Measurements from ENCODE around the gene TNS1. TPM values are rescaled to one million over a fixed set of nuclear protein-coding genes. Genes with fewer than 3 reads are reported as not detected.

TNS1 gene
- total and polyA plus RNA-seq, 10 of the 15 experiments (the other 5 are each of a cell fraction or from before 2014, with no cell fraction given): 0.05 to 0.44 TPM; not detected in 8

- TF ChIP-seq NFIC (IDR thresholded peaks at IDR 0.05; ENCODE audit: low read depth, low read length) (no peak), SKIL (IDR thresholded peaks at IDR 0.05; ENCODE audit: low read depth, poor library complexity, severe bottlenecking) (no peak), MEF2B (IDR thresholded peaks at IDR 0.05; ENCODE audit: partially characterized antibody, poor library complexity, severe bottlenecking) (no peak)
Observed at GRCh38 chr2:218013289-218013688, 10.5 kb upstream of the TNS1 start (continued).

GRCh38 chr2:218012284-218012683, 9.5 kb upstream of the TNS1 start:
- no peak for DNase-seq (ENCODE audit: low read depth, low spot score)
- H3K36me3 ChIP-seq (ENCODE audit: control insufficient read depth in 2 of 2, insufficient read depth in 2 of 2, low read length in 1 of 2): no peaks in the 10 kb centered on the region
- no peaks in the 10 kb centered on the region for H3K9me3 ChIP-seq (replicated peaks; ENCODE audit: control insufficient read depth, insufficient read depth, low read length)
- ChIA-PET POLR2A (no interaction called here), CTCF (no interaction called here), RAD21 (ENCODE audit: unreplicated experiment) (no interaction called here), SMC1A (ENCODE audit: uncharacterized antibody, unreplicated experiment) (no interaction called here)
- H3K27me3 ChIP-seq (replicated peaks in 1 of 2; ENCODE audit: control insufficient read depth in 2 of 2, insufficient read depth in 2 of 2, low read length in 1 of 2): peaks cover 6 to 16% of the 10 kb centered on the region in 2 experiments
- no peaks in the 10 kb centered on the region for H3K4me1 ChIP-seq (ENCODE audit: control insufficient read depth, insufficient read depth, low read length)
- no peak for FAIRE-seq
- H4K20me1 ChIP-seq (ENCODE audit: control insufficient read depth, insufficient read depth): no peaks in the 10 kb centered on the region; the same call in 1 of the 2 replicates
- no peak overlapping the region for H3K4me3 ChIP-seq
- no peak overlapping the region for H2AFZ ChIP-seq (ENCODE audit: control insufficient read depth, low read depth, low read length)
- BruUV-seq (replicated peaks): no TSS peak
- ATAC-seq: no peak
- H3K79me2 ChIP-seq (ENCODE audit: control insufficient read depth, insufficient read depth, low read length): no peaks in the 10 kb centered on the region
- 27% methylated on average over 1 of the region's 1 CpG for WGBS (ENCODE audit: insufficient coverage, insufficient replicate concordance, low lambda C conversion rate, missing lambda C conversion rate)
- H3K27ac ChIP-seq (ENCODE audit: control insufficient read depth, insufficient read depth): no peak overlapping the region
- H3K4me2 ChIP-seq (ENCODE audit: control insufficient read depth, insufficient read depth): no peak overlapping the region
- H3K9ac ChIP-seq (ENCODE audit: control insufficient read depth, insufficient read depth, low read length): no peak overlapping the region
- in situ Hi-C loops (cut with MboI) (no loop called here), intact Hi-C loops (cut with micrococcal nuclease; ENCODE audit: unreplicated experiment) (no loop called here)
- no peak for TF ChIP-seq NFYB (IDR thresholded peaks at IDR 0.05; ENCODE audit: insufficient read depth, low read depth, low read length)
- no peak for TF ChIP-seq NR2C2 (IDR thresholded peaks at IDR 0.05; ENCODE audit: borderline replicate concordance, control insufficient read depth, insufficient read length, low read depth)
- TF ChIP-seq ZBTB4 (CRISPR knock-in tag; IDR thresholded peaks at IDR 0.05): no peak
- no peak for TF ChIP-seq ZBED1 (IDR thresholded peaks at IDR 0.05; ENCODE audit: borderline replicate concordance)
- no peak for TF ChIP-seq WRNIP1 (IDR thresholded peaks at IDR 0.05; ENCODE audit: borderline replicate concordance, low read depth, low read length)
- no peak for TF ChIP-seq ZBTB33 (IDR thresholded peaks at IDR 0.05)
- TF ChIP-seq SMAD5 (IDR thresholded peaks at IDR 0.05; ENCODE audit: low read depth): no peak
- no peak for TF ChIP-seq MYC (IDR thresholded peaks at IDR 0.05; ENCODE audit: insufficient read depth, insufficient read length, insufficient replicate concordance, low read length, severe bottlenecking)
- TF ChIP-seq CHD4 (IDR thresholded peaks at IDR 0.05): no peak
- no peak for TF ChIP-seq LARP7 (IDR thresholded peaks at IDR 0.05)
- no peak for TF ChIP-seq KAT2A (conservative IDR thresholded peaks at IDR 0.05; ENCODE audit: control insufficient read depth, low read depth, low read length)
- no peak for TF ChIP-seq NR2C1 (IDR thresholded peaks at IDR 0.05)
- no peak for TF ChIP-seq SP1 (IDR thresholded peaks at IDR 0.05; ENCODE audit: low read depth, low read length)
- no peak for TF ChIP-seq NFYA (IDR thresholded peaks at IDR 0.05; ENCODE audit: borderline replicate concordance, low read depth, low read length)
- no peak for TF ChIP-seq ZNF274 (IDR thresholded peaks at IDR 0.05; ENCODE audit: insufficient read depth, insufficient read length)
